IMR-90 (cell line): ENCODE measurements around the gene CHMP3. TPM values are rescaled to one million over a fixed set of nuclear protein-coding genes. Genes with fewer than 3 reads are reported as not detected.

Source experiments
- ATAC-seq: fragments of 200-7000 bp; cut with Tn5 transposase; 2 replicates; pipeline ENCODE4 v1.9.1; 2020; ENCODE audit warnings: low read depth, mild to moderate bottlenecking, moderate library complexity
- BruUV-seq: library from RNA; stranded (reverse); fragments of 400-500 nt; replicated peaks from 2 replicates; lab custom pipeline; 2021; lab: Mats Ljungman, UMichigan
- CTCF ChIA-PET: fragments of 300-600 bp; formaldehyde crosslinking; extraction: SDS; loops from one replicate; lab custom pipeline; 2021; ENCODE audit warnings: antibody characterized with exemption; lab: Yijun Ruan, JAX
- POLR2A ChIA-PET: fragments of 300-600 bp; sonication (Branson Sonifier 250); formaldehyde crosslinking; loops from one replicate; lab custom pipeline; 2022; ENCODE audit warnings: antibody characterized with exemption; ENCODE audit not compliant: unreplicated experiment; lab: Charles Lee
- DNase-seq: peaks from one replicate; pipeline ENCODE4 v3.0.0; 2013
- H2AFZ ChIP-seq: replicated peaks from 2 replicates; pipeline ENCODE3; 2013; ENCODE audit warnings: low read length, mild to moderate bottlenecking; ENCODE audit not compliant: poor library complexity
- H2AK5ac ChIP-seq: 2 replicates; pipeline ENCODE4 v1.6.1; 2013; ENCODE audit warnings: low read depth, low read length, inconsistent platforms
- H2AK9ac ChIP-seq: replicated peaks from 2 replicates; pipeline ENCODE3; 2013; ENCODE audit warnings: mild to moderate bottlenecking, low read depth, low read length, moderate library complexity; ENCODE audit not compliant: poor library complexity
- H2BK120ac ChIP-seq: 2 replicates; pipeline ENCODE4 v1.6.1; 2013; ENCODE audit warnings: low read depth, low read length, inconsistent platforms
- H2BK15ac ChIP-seq: 3 replicates; pipeline ENCODE4 v1.6.1; 2013; ENCODE audit warnings: low read depth, low read length, inconsistent platforms
- H2BK20ac ChIP-seq: 2 replicates; pipeline ENCODE4 v1.6.1; 2013; ENCODE audit warnings: low read depth, mild to moderate bottlenecking, inconsistent platforms, low read length, moderate library complexity
- H2BK5ac ChIP-seq: 2 replicates; pipeline ENCODE4 v1.6.1; 2013; ENCODE audit warnings: mild to moderate bottlenecking, low read depth, low read length, inconsistent platforms; ENCODE audit not compliant: poor library complexity, severe bottlenecking
- H3K14ac ChIP-seq: replicated peaks from 2 replicates; pipeline ENCODE4 v1.6.1; 2013; ENCODE audit warnings: low read depth, low read length, inconsistent platforms
- H3K18ac ChIP-seq: 2 replicates; pipeline ENCODE4 v1.6.1; 2013; ENCODE audit warnings: low read depth, low read length, control low read depth
- H3K23ac ChIP-seq: 2 replicates; pipeline ENCODE4 v1.6.1; 2013; ENCODE audit warnings: low read depth, low read length, inconsistent platforms
- H3K27ac ChIP-seq: 2 replicates; pipeline ENCODE4 v1.5.1; 2013; ENCODE audit warnings: mild to moderate bottlenecking, control low read depth, low read length; ENCODE audit not compliant: insufficient read depth
- H3K27me3 ChIP-seq: 2 replicates; pipeline ENCODE4 v1.6.1; 2013; ENCODE audit warnings: low read length; ENCODE audit not compliant: control insufficient read depth, insufficient read depth
- H3K36me3 ChIP-seq: 2 replicates; pipeline ENCODE4 v1.6.1; 2013; ENCODE audit warnings: low read length, mixed read lengths; ENCODE audit not compliant: control insufficient read depth, insufficient read depth
- H3K4ac ChIP-seq: 2 replicates; pipeline ENCODE4 v1.6.1; 2013; ENCODE audit warnings: low read depth, low read length, inconsistent platforms
- H3K4me1 ChIP-seq: 2 replicates; pipeline ENCODE4 v1.6.1; 2013; ENCODE audit warnings: low read length, mixed read lengths; ENCODE audit not compliant: control insufficient read depth, insufficient read depth
- H3K4me2 ChIP-seq: 2 replicates; pipeline ENCODE4 v1.6.1; 2013; ENCODE audit warnings: low read depth, mild to moderate bottlenecking, control low read depth, low read length, moderate library complexity
- H3K4me3 ChIP-seq: 2 replicates; pipeline ENCODE4 v1.5.1; 2013; ENCODE audit warnings: low read depth, mild to moderate bottlenecking, control low read depth, low read length, moderate library complexity; ENCODE audit not compliant: insufficient read depth
- H3K56ac ChIP-seq: 2 replicates; pipeline ENCODE4 v1.6.1; 2013; ENCODE audit warnings: low read length, inconsistent platforms; ENCODE audit not compliant: insufficient read depth; ENCODE audit errors: extremely low read depth
- H3K79me1 ChIP-seq, 2 experiments: 2 replicates each; pipeline ENCODE4 v1.6.1; 2013; ENCODE audit warnings: low read length in 2 of 2, inconsistent platforms in 1 of 2, low read depth in 1 of 2
- H3K9ac ChIP-seq: 2 replicates; pipeline ENCODE4 v1.6.1; 2013; ENCODE audit warnings: low read depth, low read length, control low read depth
- H3K9me1 ChIP-seq: 2 replicates; pipeline ENCODE4 v1.6.1; 2013; ENCODE audit warnings: low read length, inconsistent platforms; ENCODE audit not compliant: insufficient read depth
- H3K9me3 ChIP-seq: 2 replicates; pipeline ENCODE4 v1.6.1; 2013; ENCODE audit warnings: low read length; ENCODE audit not compliant: control insufficient read depth, insufficient read depth
- H4K20me1 ChIP-seq: 2 replicates; pipeline ENCODE4 v1.6.1; 2013; ENCODE audit warnings: low read length, inconsistent platforms; ENCODE audit not compliant: insufficient read depth
- H4K5ac ChIP-seq: 2 replicates; pipeline ENCODE4 v1.6.1; 2013; ENCODE audit warnings: mild to moderate bottlenecking, low read depth, low read length, control low read depth
- H4K8ac ChIP-seq, 2 experiments: 2 replicates each; pipeline ENCODE4 v1.6.1; 2013; ENCODE audit warnings: low read depth in 2 of 2, low read length in 2 of 2, control low read depth in 1 of 2, inconsistent platforms in 1 of 2
- H4K91ac ChIP-seq: 2 replicates; pipeline ENCODE4 v1.6.1; 2013; ENCODE audit warnings: low read depth, low read length, inconsistent platforms; ENCODE audit not compliant: insufficient read depth
- CEBPB ChIP-seq: IDR thresholded peaks from 2 replicates; pipeline ENCODE4 v1.6.1; 2012; ENCODE audit warnings: low read depth, low read length, improper control_type of control experiment
- MAFK ChIP-seq: IDR thresholded peaks from 2 replicates; pipeline ENCODE4 v1.6.1; 2012; ENCODE audit warnings: low read depth, low read length, improper control_type of control experiment
- RAD21 ChIP-seq: IDR thresholded peaks from 2 replicates; pipeline ENCODE4 v1.6.1; 2012; ENCODE audit warnings: low read length, improper control_type of control experiment
- RCOR1 ChIP-seq: IDR thresholded peaks from 2 replicates; pipeline ENCODE4 v1.6.1; 2012; ENCODE audit warnings: mild to moderate bottlenecking, low read length, improper control_type of control experiment; ENCODE audit not compliant: insufficient replicate concordance
- dilution Hi-C: fragments of 300-500 bp; cut with HindIII; formaldehyde crosslinking; loops from one replicate; pipeline ENCODE4 v1.14.3; 2018; ENCODE audit warnings: low sequenced_read_pairs; ENCODE audit not compliant: unreplicated experiment
- in situ Hi-C: fragments of 300-500 bp; cut with MboI; formaldehyde crosslinking; loops from 3 replicates; pipeline ENCODE4 v1.14.3; 2019; ENCODE audit warnings: low sequenced_read_pairs, inconsistent platforms, mixed read lengths
- intact Hi-C: fragments of 100-400 bp; cut with micrococcal nuclease; formaldehyde crosslinking; loops from 2 replicates; pipeline ENCODE4 v1.10.0; 2022
- polyA plus RNA-seq, 3 experiments: library from polyadenylated mRNA; depleted of rRNA; stranded (reverse); fragments of >200 nt; gene quantifications; 2 replicates each; pipeline ENCODE4 v1.2.3, GENCODE V29; 2012; ENCODE audit warnings: low replicate concordance in 1 of 3
- total RNA-seq: library from RNA; depleted of rRNA; stranded (reverse); fragments of >200 nt; gene quantifications from 2 replicates; pipeline ENCODE4 v1.2.3, GENCODE V29; 2012
- TF ChIP-seq, protein P1 (sequence below): fragments of 150-350 bp; IDR thresholded peaks from 2 replicates; pipeline ENCODE4 v1.6.1; 2017; ENCODE audit warnings: mild to moderate bottlenecking, antibody characterized with exemption, low read length, low read depth

Gene CHMP3
- total and polyA plus RNA-seq, 2 of the 4 experiments (the other 2 are of a cell fraction), result 38.4 to 84.6 TPM

DNA sequence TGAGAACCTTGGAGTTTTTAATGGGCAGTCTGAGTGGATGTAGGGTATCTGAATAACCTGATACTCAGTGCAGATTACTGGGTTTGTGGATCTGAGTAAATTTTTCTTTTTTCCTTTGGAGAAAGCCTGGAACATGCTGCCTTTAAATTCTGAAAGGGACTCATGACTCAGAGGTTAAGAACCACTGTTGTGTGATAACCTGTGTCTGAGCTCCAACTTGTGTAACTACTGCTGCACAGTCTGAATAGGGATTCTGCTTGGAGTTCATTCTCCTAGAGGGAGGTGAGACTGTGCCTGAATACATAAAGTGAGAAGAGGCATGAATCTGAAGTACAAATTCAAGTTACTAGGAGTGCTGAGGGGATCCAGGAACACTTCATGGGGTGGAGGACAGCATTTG lies 85.9 kb downstream of the CHMP3 start:
- Histone ChIP-seq H3K27ac (no peak overlapping the region), H3K9ac (no peak overlapping the region), H4K8ac (no peak overlapping the region), H3K4me1 (peaks cover 6% of the 10 kb centered on the region; the same call in 1 of the 2 replicates), H2AK5ac (no peak overlapping the region), H2BK120ac (no peak overlapping the region), H2BK15ac (no peak overlapping the region), H4K5ac (no peak overlapping the region), H3K23ac (no peak overlapping the region), H2AFZ (no peak overlapping the region), H3K4me3 (no peak overlapping the region), H3K79me1 (peaks cover 27 to 48% of the 10 kb centered on the region in 2 experiments), H2BK5ac (no peak overlapping the region), H3K9me3 (no peaks in the 10 kb centered on the region), H3K27me3 (no peaks in the 10 kb centered on the region), H4K91ac (no peak overlapping the region), H3K4ac (no peak overlapping the region), H3K4me2 (no peak overlapping the region), H3K9me1 (peaks cover 7% of the 10 kb centered on the region; the same call in 1 of the 2 replicates), H3K36me3 (peaks cover 59% of the 10 kb centered on the region), H2BK20ac (no peak overlapping the region), H3K14ac (no peak overlapping the region), H3K18ac (no peak overlapping the region), H2AK9ac (no peak overlapping the region), H3K56ac (no peak overlapping the region), H4K20me1 (peaks cover 11% of the 10 kb centered on the region)
- DNase-seq (peak; percentile 60), ATAC-seq (peak; percentile 74)
- intact Hi-C loops (loop anchor here (5.0 kb wide), 3 partner anchors 35 to 255 kb away; partner anchors contain the start of genes KDM3A and RNF103), dilution Hi-C loops (no loop called here), in situ Hi-C loops (no loop called here)
- no TSS peak for BruUV-seq
- CTCF ChIA-PET, result no interaction called here
- TF ChIP-seq RCOR1, result no peak
- TF ChIP-seq, protein P1, sequence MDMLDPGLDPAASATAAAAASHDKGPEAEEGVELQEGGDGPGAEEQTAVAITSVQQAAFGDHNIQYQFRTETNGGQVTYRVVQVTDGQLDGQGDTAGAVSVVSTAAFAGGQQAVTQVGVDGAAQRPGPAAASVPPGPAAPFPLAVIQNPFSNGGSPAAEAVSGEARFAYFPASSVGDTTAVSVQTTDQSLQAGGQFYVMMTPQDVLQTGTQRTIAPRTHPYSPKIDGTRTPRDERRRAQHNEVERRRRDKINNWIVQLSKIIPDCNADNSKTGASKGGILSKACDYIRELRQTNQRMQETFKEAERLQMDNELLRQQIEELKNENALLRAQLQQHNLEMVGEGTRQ, result no peak
- TF ChIP-seq MAFK, result no peak
- TF ChIP-seq RAD21, result no peak
- peak; percentile 45; the same call in 1 of the 2 replicates for TF ChIP-seq CEBPB
- POLR2A ChIA-PET, result no interaction called here
